WTC11 (cell line): ENCODE results near the gene RFC3. TPM values are rescaled to one million over a fixed set of nuclear protein-coding genes. Genes with fewer than 3 reads are reported as not detected.

Source experiments
- ATAC-seq: fragments of 200-7000 bp; cut with Tn5 transposase; 2 replicates; pipeline ENCODE4 v1.10.0; 2021; ENCODE audit warnings: mild to moderate bottlenecking, moderate library complexity
- CTCF ChIA-PET: fragments of 300-600 bp; sonication (Branson Sonifier 250); formaldehyde crosslinking; loops from one replicate; lab custom pipeline; 2021; ENCODE audit warnings: antibody characterized with exemption; lab: Charles Lee
- POLR2A ChIA-PET: fragments of 350-600 bp; sonication (Branson Sonifier 250); formaldehyde crosslinking; loops from one replicate; lab custom pipeline; 2021; ENCODE audit warnings: antibody characterized with exemption; lab: Charles Lee
- DNase-seq: peaks from one replicate; pipeline ENCODE4 v3.0.0; 2021; ENCODE audit warnings: low spot score
- H3K27ac Mint-ChIP-seq: 2 replicates; pipeline ENCODE4 v1.8.0; 2021; ENCODE audit warnings: mixed read lengths
- H3K27me3 Mint-ChIP-seq: 2 replicates; pipeline ENCODE4 v1.8.0; 2021; ENCODE audit warnings: low read depth, mild to moderate bottlenecking, moderate library complexity, mixed read lengths
- H3K36me3 Mint-ChIP-seq: 2 replicates; pipeline ENCODE4 v1.8.0; 2021; ENCODE audit warnings: mixed read lengths
- H3K4me1 Mint-ChIP-seq: 2 replicates; pipeline ENCODE4 v1.8.0; 2022; ENCODE audit warnings: mixed read lengths
- H3K4me3 Mint-ChIP-seq: 2 replicates; pipeline ENCODE4 v1.8.0; 2021; ENCODE audit warnings: mild to moderate bottlenecking, moderate library complexity, mixed read lengths
- H3K9me3 Mint-ChIP-seq: 2 replicates; pipeline ENCODE4 v1.8.0; 2021; ENCODE audit warnings: mixed read lengths
- AFF4 ChIP-seq: sonication (generic); formaldehyde crosslinking; IDR thresholded peaks from 2 replicates; pipeline ENCODE4 v1.8.1; 2023; ENCODE audit warnings: mild to moderate bottlenecking, missing genetic modification reagents, borderline replicate concordance
- AR ChIP-seq: fragments of 250-450 bp; sonication (Bioruptor Pico); IDR thresholded peaks from 2 replicates; pipeline ENCODE4 v1.9.0; 2021; ENCODE audit warnings: mild to moderate bottlenecking
- E2F5 ChIP-seq: sonication (generic); formaldehyde crosslinking; IDR thresholded peaks from 2 replicates; pipeline ENCODE4 v1.8.1; 2022; ENCODE audit warnings: mild to moderate bottlenecking, moderate library complexity, missing genetic modification reagents
- KAT7 ChIP-seq: sonication (generic); formaldehyde crosslinking; IDR thresholded peaks from 2 replicates; pipeline ENCODE4 v1.8.1; 2023; ENCODE audit warnings: missing genetic modification reagents, mild to moderate bottlenecking, borderline replicate concordance
- PREB ChIP-seq: sonication (generic); formaldehyde crosslinking; IDR thresholded peaks from 2 replicates; pipeline ENCODE4 v1.8.1; 2022; ENCODE audit warnings: mild to moderate bottlenecking, missing genetic modification reagents, moderate library complexity, borderline replicate concordance
- TEAD1 ChIP-seq: sonication (generic); formaldehyde crosslinking; IDR thresholded peaks from 2 replicates; pipeline ENCODE4 v1.8.0; 2022; ENCODE audit warnings: mild to moderate bottlenecking, missing genetic modification reagents
- TP53 ChIP-seq: sonication (generic); formaldehyde crosslinking; IDR thresholded peaks from 2 replicates; pipeline ENCODE4 v1.8.1; 2023; ENCODE audit warnings: mild to moderate bottlenecking, missing genetic modification reagents
- total RNA-seq: library from RNA; stranded (reverse); gene quantifications from 3 replicates; pipeline ENCODE4 v1.2.3, GENCODE V29; 2021
- TF ChIP-seq, protein P1 (sequence below): sonication (generic); formaldehyde crosslinking; IDR thresholded peaks from 2 replicates; pipeline ENCODE4 v1.8.0; 2023; ENCODE audit warnings: mild to moderate bottlenecking, missing genetic modification reagents
- TF ChIP-seq, protein P2 (sequence below): sonication (generic); formaldehyde crosslinking; conservative IDR thresholded peaks from 2 replicates; pipeline ENCODE4 v1.8.1; 2023; ENCODE audit warnings: mild to moderate bottlenecking, low read depth, missing genetic modification reagents, moderate library complexity
- TF ChIP-seq, protein P3 (sequence below): sonication (generic); formaldehyde crosslinking; IDR thresholded peaks from 2 replicates; pipeline ENCODE4 v1.8.1; 2023; ENCODE audit warnings: mild to moderate bottlenecking, missing genetic modification reagents

RFC3 gene
- total RNA-seq, 1 experiment from 2014 or later = 37.0 TPM

- Mint-ChIP-seq H3K4me3 (no peak overlapping the region), H3K36me3 (peaks cover 3% of the 10 kb centered on the region), H3K27me3 (no peaks in the 10 kb centered on the region), H3K4me1 (peaks cover 7% of the 10 kb centered on the region), H3K9me3 (peaks cover 6% of the 10 kb centered on the region), H3K27ac (no peak overlapping the region)
- ChIA-PET POLR2A (no interaction called here), CTCF (no interaction called here)
- no peak for DNase-seq
- ATAC-seq = no peak
- TF ChIP-seq, protein P1, sequence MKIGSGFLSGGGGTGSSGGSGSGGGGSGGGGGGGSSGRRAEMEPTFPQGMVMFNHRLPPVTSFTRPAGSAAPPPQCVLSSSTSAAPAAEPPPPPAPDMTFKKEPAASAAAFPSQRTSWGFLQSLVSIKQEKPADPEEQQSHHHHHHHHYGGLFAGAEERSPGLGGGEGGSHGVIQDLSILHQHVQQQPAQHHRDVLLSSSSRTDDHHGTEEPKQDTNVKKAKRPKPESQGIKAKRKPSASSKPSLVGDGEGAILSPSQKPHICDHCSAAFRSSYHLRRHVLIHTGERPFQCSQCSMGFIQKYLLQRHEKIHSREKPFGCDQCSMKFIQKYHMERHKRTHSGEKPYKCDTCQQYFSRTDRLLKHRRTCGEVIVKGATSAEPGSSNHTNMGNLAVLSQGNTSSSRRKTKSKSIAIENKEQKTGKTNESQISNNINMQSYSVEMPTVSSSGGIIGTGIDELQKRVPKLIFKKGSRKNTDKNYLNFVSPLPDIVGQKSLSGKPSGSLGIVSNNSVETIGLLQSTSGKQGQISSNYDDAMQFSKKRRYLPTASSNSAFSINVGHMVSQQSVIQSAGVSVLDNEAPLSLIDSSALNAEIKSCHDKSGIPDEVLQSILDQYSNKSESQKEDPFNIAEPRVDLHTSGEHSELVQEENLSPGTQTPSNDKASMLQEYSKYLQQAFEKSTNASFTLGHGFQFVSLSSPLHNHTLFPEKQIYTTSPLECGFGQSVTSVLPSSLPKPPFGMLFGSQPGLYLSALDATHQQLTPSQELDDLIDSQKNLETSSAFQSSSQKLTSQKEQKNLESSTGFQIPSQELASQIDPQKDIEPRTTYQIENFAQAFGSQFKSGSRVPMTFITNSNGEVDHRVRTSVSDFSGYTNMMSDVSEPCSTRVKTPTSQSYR (CRISPR knock-in tag) = no peak
- TF ChIP-seq TEAD1 (no peak), KAT7 (no peak), PREB (CRISPR knock-in tag) (no peak), E2F5 (CRISPR knock-in tag) (no peak), AFF4 (no peak)
- TF ChIP-seq, protein P2, sequence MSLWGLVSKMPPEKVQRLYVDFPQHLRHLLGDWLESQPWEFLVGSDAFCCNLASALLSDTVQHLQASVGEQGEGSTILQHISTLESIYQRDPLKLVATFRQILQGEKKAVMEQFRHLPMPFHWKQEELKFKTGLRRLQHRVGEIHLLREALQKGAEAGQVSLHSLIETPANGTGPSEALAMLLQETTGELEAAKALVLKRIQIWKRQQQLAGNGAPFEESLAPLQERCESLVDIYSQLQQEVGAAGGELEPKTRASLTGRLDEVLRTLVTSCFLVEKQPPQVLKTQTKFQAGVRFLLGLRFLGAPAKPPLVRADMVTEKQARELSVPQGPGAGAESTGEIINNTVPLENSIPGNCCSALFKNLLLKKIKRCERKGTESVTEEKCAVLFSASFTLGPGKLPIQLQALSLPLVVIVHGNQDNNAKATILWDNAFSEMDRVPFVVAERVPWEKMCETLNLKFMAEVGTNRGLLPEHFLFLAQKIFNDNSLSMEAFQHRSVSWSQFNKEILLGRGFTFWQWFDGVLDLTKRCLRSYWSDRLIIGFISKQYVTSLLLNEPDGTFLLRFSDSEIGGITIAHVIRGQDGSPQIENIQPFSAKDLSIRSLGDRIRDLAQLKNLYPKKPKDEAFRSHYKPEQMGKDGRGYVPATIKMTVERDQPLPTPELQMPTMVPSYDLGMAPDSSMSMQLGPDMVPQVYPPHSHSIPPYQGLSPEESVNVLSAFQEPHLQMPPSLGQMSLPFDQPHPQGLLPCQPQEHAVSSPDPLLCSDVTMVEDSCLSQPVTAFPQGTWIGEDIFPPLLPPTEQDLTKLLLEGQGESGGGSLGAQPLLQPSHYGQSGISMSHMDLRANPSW (CRISPR knock-in tag) = no peak
These were observed 30.8 kb upstream of the RFC3 start for GRCh38 chr13:33787051-33787591.

- POLR2A ChIA-PET = no interaction called here
- TF ChIP-seq, protein P3, sequence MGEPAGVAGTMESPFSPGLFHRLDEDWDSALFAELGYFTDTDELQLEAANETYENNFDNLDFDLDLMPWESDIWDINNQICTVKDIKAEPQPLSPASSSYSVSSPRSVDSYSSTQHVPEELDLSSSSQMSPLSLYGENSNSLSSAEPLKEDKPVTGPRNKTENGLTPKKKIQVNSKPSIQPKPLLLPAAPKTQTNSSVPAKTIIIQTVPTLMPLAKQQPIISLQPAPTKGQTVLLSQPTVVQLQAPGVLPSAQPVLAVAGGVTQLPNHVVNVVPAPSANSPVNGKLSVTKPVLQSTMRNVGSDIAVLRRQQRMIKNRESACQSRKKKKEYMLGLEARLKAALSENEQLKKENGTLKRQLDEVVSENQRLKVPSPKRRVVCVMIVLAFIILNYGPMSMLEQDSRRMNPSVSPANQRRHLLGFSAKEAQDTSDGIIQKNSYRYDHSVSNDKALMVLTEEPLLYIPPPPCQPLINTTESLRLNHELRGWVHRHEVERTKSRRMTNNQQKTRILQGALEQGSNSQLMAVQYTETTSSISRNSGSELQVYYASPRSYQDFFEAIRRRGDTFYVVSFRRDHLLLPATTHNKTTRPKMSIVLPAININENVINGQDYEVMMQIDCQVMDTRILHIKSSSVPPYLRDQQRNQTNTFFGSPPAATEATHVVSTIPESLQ (CRISPR knock-in tag) = no peak
- TF ChIP-seq TP53 (CRISPR knock-in tag) (no peak), AR (no peak)
- DNase-seq (no peak), ATAC-seq (no peak)
- Mint-ChIP-seq H3K9me3 (peaks cover 6% of the 10 kb centered on the region), H3K4me1 (peaks cover 7% of the 10 kb centered on the region), H3K27ac (no peak overlapping the region), H3K4me3 (no peak overlapping the region), H3K27me3 (no peaks in the 10 kb centered on the region), H3K36me3 (peaks cover 3% of the 10 kb centered on the region)
- CTCF ChIA-PET = interaction anchor here (0.7 kb wide), 1 partner anchor 11 kb away, joined by 4 read pairs; no protein-coding TSS in a partner anchor
These were observed 28.8 kb upstream of the RFC3 start for GRCh38 chr13:33789066-33789606.
